T-helper 1 cell treated with Interleukin-12 subunit alpha and Interleukin-12 subunit beta and Interleukin-4 antibody, amounts not matched to agents 30 ng/mL and 1 ng/mL, for 36 hours (primary cell): ENCODE results near the gene DAB2. TPM values are rescaled to one million over a fixed set of nuclear protein-coding genes. Genes with fewer than 3 reads are reported as not detected.

ENCODE experiments used
- intact Hi-C: fragments of 100-400 bp; cut with micrococcal nuclease; formaldehyde crosslinking; loops from one replicate; pipeline ENCODE4 v1.15.1; 2024
- total RNA-seq: library from RNA; stranded (reverse); gene quantifications from 2 replicates; pipeline ENCODE4 v1.2.3, GENCODE V29; 2022

Gene DAB2
- total RNA-seq, 1 donor from 2014 or later: not detected

DNA sequence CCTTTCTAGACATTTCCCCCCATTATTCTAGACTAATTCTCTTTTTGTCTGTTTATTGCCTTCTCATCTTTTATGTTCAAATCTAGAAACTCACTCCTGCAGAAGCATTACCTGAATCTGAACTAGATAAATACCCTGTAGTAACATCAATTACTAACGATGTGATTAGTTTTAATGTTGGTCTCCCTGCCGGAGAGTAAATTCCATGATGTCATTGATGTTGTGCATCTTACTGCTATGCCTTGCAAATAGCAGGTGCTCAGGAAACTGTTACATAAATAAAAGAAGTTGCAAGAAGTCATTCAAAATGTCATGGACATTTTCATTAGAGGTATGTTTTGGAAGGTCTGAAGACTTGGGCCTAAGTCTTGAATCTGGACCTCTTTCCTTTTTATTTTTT lies 37.5 kb downstream of the DAB2 start:
- intact Hi-C loops: no loop called here

DNA sequence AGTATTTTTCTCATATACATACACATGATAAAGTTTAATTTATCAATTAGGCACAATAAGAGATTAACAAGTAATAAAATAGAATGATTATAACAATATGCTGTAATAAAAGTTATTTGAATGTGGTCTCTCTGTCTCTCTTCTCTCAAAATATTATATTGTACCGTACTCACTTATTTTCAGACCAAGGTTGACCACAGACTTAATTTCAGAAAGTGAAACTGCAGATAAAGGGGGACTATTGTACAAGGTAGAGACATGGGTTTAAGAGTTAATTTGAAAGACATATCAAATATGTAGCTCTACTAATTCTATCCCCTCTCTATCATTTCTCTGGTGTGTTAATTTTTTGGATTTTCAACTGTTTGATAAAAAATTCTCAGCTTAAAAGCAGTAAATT lies 40.5 kb downstream of the DAB2 start:
- intact Hi-C loops: no loop called here

DNA sequence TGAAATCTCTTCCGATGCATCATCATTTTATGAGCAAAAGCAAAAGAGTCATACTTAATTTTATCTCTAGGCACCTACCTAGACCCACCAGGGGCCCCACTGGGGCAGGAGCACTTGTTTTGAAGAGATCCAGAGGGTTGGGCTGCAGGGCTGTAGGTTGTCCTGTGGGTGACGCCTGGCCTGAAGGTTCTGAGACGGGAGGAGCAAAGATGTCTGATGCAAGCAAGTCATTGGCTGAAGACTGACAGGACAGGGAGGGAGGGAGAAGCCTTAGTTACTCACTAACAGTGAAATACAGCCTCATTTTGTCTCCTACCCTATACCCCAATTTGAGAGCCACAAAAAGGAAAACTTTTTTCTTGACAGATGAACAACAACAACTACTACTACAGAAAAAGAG lies 43.4 kb downstream of the DAB2 start:
- intact Hi-C loops: no loop called here

DNA sequence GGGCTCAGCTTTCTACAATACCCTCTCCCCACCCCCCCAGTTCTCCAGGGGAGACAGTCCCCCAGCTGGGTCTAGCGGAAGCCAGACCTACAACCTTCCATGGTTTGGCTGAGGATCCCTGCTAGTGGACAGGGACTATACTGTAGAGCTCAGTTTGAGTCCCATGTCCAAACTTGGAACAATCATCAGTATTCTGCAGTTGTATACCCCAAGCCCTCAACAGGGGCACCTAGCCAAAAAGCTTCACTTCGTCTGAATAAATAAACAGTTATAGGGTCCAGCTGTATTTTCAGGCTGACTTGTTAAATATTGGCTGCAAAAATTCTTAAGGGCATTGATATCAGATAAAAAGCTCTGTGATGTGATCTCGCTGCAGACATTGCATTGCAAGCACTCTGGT lies 45.1 kb downstream of the DAB2 start:
- intact Hi-C loops: loop anchor here (5.0 kb wide), 1 partner anchor 232 kb away; no protein-coding TSS in a partner anchor

DNA sequence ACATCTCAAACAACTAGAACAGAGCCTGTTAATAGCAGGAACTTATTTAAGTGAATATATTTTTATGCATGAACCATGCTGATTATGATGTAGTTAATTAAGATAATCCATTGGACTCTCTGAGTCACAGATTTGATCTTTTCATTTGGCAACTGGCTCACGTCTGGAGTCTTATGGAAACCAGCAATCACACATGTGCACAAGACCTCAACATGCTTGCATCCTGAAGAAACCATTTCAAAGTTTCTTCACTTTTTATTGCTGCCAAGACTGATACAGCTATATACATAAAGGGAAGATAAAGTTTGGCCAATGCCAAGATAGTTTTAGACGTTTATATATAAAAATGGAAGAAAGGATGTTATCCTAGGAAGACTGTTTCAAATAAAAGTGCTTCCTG lies 47.2 kb downstream of the DAB2 start:
- intact Hi-C loops: loop anchor here (5.0 kb wide), 1 partner anchor 230 kb away; no protein-coding TSS in a partner anchor

DNA sequence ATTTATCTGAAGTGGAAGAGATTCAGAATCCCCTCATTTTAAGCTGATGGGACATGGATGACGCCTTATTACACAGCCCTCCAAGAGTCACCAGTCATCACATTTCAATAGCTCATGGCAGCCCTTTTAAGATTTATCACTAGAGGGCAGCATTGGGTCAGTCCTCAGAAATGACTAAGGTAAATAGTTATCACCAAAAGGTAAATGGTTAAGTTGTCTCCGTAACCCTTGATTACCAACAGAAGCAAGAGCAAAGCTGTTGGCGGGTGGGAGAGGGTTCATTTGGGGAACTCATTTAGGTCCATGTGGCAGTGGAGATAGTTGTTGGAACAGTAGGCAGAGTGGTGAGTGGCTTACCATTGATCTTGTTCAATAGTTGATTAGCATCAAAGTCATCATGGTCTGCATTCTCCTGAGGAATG lies 48.5 kb downstream of the DAB2 start:
- intact Hi-C loops: loop anchor here (1.0 to 5.0 kb wide), 4 partner anchors 159 to 229 kb away; no protein-coding TSS in a partner anchor

DNA sequence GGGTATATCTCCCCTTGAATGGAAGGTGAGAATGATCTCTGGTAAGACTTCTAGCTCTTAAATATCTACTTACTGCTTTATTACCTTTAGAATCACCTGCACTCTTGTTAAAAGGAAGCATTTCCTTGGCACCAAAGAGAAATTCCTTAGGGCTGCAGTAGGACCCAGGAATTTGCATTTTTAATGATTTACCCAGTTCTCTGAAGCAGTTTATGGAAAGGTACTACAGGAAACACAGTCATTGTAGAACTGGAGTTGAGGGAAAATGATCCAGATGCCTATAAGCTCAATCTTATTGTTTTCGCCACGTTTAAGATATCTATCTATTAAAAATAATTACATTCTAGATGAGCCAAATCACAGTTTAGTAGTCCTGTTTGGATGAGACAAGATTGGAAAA lies 51.0 kb downstream of the DAB2 start:
- intact Hi-C loops: no loop called here

DNA sequence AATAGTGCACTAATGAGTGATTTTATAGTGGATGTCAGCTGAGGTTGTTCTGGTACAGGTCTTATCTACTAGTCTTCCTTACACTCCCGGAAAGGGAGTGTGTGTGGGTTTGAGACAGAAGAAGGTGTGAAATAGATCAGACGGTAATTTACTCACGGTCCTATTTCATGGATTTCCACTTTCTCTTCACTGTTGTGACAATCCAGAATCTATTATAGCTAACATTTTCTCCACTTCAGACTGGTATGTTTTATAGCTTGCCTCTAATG lies 53.5 kb downstream of the DAB2 start:
- intact Hi-C loops: no loop called here

DNA sequence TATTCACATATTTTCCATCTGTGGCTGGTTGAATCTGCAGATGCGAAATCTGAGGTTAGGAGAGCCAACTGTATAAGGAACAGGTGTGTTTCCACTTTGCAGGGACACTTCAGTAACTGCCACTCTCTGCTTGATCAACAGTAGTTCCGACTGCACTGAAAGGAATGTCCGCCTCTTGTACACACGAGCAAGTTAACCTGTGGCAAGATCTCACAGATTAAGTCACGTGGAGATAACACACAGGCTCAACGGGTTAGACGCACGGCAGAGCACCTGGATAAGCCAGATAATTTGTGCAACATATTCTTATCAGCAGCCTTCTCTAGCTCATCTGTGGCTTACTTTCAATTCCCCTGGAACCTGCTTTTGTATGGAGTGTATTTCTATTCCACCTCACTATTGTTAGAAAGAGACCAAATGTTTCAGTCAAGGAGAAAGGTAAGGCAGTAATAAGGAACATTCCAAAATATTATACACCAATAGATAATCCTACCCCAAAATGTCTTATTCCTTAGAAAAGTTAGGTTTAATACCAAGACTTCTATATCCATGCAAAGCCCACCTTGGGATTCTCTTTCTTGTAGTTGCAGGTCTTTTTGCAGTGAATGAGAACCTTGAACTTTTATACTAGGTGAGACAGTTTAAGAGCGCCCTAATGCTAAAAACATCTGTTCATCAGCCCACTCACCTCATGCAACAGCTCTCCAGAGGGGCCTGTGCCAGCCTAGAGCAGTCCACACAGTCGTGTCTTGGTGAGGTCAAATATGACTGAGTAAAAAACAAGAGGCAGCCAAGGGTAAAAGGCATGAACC lies 54.0 kb downstream of the DAB2 start:
- intact Hi-C loops: no loop called here

DNA sequence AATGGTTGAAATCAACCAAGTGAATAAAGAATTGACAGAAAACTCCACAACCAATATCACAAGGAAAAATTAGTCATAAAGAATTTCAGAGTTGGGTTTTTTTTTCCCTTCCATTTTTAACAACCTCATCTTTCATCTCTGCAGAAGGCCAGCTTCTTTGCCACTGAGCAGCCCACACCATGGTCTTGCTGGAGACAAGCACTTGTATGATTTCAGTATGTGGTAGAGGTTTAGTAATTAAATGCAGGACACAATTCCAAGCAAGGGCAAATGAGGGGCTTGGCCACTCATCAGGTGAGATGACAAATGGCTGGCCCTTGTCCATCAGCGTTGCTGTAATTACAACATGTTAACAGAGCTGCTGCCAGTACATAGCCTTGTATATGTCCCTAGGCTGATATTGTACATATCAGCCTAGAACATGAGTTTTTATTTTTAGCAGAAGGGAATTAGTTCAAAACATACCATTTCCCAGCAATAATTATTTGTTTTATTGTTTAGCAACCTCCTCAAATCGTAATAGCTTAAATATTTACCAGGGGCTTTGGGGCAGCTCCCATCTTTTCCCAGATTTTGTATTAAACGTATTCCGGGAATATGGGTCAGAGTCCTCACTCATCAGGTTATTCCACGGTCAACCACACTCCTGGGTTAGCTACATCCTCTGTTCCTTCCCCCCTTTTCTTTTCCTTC lies 55.5 kb downstream of the DAB2 start:
- intact Hi-C loops: no loop called here

DNA sequence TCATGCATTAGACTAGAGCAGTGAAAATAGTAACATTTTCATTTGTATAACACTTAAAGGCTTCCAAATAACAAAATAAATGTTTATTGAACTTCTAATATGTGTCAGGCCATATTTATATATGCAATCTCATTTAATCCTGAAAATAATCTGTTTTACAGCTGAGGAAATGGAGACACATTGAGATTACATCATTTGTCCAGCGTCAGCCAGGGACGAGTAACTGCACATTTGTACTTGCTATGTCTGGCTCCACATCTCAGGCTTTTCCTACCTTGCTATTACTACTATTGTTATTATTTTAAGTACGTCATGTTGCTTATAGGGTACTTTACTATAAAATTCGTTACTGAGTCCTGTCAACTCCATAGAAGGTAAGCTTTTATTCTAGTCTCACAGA lies 56.7 kb downstream of the DAB2 start:
- intact Hi-C loops: no loop called here

DNA sequence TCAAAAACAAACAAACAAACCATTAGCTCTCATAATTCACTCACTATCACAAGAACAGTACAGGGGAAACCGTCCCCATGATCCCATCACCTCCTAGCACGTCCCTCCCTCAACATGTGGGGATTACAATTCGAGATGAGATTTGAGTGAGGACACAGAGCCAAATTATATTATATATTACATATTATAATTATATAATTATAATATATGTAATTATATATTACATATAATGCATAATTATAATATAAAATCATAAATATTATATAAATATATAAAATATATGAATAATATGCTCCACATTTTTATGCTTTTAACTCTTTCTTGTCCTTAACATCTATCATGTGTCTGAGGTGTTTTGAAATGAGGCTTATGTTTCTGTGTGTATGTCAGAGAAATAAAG lies 57.1 kb downstream of the DAB2 start:
- intact Hi-C loops: no loop called here

DNA sequence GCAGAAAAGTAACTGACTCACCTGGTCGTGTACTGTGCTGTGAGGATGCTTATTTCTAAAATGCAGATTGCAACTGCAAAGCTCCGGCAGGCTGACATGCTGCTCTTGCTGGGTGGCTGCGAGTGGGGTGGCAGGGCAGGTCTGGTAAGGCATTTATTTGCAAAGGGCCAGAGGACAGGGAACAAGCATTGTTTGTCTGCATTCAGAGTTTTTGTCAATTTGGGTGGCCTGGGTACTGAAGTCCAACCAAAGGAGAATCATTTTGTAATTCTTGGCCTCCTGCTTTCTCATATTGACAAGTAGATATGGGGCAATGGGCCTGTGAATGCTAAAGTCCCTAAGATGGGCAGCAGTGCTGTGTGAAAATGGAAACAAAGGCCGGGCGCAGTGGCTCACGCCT lies 60.4 kb downstream of the DAB2 start, which contains the start of gene C9:
Gene C9, minus strand, starts transcription at position 129 of the 400 bp plus-strand sequence. Its CDS starts 31 bp downstream, at position 98.
- intact Hi-C loops: no loop called here

DNA sequence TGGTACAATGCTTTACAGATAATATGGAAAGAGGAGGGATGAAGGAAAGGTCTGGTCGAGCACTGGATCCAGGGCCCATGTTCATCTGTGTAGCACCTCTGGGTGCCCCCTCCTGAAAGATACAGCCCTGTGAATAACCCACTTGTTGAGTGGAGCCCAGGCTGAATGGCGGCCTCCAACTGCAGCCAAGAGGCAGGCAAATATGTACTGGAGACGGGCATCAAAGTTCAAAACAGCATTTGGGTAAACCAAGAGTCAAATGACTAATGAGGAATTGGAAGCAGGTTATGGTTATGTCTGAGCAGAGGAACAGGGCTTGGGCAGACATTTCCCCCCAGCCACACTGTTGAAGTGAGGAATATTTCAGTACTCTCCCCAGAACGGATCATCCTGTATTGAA lies 61.6 kb downstream of the DAB2 start:
- intact Hi-C loops: no loop called here

DNA sequence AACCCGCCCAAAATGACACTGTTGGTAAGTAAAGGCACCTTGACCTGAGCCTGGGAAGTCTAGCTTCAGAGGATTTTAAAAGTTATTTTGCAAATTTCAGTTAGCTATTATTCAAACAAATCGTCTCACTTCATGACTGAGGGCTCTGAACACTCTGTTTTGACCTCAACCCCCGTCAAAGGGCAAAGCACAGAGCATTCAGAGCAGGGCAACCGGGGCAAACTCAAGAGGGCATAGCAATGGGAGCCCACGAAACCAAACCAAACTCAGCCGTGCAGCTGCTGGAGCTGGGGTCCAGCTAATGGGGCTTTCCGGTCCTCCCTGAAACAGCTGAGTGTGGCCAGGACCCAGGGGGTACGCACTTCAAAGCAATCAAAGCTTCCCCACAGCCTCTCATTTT lies 62.1 kb downstream of the DAB2 start:
- intact Hi-C loops: no loop called here

DNA sequence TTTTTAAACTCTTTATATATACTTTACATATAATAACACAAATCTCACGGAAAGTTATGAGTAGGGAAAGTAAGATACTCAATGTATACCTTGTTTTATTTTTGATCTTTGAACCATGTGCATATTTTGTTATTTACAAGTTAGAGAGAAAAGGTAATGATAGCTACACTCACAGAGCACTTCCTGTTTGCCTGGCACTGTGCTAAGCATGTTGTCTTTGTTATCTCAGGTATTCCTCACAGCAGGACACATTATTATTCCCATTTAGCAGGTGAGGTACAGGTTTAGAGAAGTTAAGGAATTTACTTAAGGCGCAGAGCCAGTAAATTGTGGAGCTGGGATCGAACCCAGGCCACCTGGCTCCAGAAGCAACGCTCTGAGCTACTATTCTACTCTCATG lies 63.5 kb downstream of the DAB2 start:
- intact Hi-C loops: loop anchor here (2.0 kb wide), 1 partner anchor 59 kb away; no protein-coding TSS in a partner anchor

DNA sequence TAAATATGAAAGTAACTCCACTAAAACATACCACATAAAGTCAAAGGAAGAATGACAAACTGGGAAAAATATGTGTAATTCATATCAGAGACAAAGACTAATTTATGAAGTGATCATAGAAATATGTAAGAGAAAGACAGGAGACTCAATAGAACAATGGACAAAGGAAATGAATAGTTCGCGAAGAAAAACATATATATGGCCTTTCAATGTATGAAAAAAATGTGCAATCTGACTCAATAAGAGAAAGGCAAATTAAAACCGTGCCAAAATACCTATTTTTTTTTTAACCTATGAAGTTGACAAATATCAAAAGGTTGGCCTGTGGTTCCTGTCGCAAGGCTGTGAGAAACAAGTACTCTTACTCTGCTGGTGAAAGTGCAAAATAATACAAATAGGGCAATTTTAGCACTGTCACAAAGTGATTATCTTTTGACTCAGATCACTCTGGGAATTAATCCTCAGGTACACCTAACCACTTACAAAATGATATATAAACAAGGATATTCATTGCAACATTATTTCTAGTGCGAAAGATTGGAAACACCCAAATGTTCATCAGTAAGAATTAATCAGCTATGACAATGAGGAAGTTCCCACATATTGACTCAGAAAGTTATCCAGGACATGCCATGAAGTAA lies 64.2 kb downstream of the DAB2 start:
- intact Hi-C loops: loop anchor here (2.0 kb wide), 1 partner anchor 60 kb away; no protein-coding TSS in a partner anchor

DNA sequence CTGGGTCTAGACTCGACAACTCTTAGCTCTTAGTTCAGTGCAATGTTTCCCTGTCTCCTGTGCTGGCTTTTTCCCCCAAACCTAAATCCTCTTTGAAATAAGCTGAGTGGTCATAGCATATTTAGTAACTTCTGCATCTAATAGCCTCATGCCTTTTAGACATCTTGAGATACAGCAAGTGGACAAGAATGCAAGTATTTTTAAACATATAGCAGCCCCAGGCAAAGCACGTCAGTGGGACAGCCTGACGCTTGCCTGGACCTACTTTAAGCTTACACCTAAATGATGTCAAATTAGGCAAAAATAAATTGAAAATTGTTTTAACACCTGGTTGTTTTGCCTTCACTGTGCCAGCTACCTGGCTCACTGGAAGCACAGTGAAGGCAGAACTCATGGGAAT lies 68.5 kb downstream of the DAB2 start:
- intact Hi-C loops: no loop called here

DNA sequence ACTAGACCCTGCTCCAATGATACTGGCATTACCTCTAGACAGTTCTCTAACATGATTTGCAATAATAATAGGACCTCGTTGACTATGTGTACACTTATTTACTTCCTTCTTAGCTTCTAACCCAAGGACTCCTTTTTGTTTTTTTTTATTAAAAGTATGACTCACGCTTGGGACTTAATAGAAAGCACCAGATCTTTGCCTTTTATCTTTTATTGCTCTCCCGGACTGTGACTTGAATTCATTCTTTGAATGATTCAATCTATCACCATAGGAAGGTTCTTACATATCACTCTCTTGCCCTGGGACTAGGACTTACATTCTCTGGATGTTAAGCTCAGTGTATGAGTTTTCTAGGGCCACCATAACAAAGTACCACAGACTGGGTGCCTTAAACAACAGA lies 69.5 kb downstream of the DAB2 start:
- intact Hi-C loops: no loop called here

DNA sequence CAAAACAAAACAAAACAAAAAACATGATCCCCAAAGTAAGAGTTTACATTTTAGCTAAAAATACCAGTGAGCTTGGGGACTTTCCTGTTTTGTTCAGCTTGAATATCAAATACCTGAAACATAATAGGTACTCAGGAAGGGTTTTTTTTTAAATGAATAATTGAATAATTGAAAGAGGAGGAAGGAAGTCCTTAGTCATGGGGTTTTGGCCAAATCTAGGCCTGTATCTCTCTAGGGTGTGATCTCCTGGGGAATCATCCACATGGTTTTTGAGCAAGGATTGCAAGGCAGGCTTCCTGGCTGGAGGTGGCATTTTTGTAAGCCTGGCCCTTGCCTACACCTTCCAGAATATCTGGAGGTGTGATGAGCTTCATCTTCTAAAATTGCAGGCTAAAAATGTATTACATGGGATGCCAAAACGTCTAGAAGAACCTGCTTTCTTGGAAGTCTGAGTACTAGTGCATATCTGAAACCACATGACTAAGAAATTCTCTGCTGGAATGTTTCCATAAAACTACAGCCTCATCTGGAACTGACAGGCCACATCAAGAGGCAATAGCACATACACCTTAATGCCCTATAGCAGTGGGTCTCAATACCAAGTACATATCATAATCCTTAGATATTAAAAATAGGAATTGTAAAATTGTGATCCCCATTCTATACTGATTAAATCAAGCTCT lies 70.9 kb downstream of the DAB2 start:
- intact Hi-C loops: no loop called here

DNA sequence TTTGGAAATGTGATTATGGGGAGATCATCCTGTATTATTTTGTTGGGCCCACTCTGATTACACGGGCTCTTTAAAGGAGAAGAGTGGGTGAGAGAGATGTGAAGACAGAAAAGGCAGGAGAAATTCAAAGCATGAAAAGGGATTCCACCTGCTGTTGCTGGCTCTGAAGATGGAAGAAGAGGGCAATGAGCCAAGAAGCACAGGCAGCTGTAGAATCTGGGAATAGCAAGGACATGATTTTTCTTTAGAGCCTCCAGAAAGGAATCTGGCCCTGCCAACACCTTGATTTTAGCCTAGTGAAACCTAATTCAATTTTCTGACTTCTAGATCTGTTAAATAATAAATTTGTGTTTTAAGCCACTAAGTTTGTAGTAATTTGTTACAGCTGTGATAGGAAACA lies 71.8 kb downstream of the DAB2 start:
- intact Hi-C loops: no loop called here

DNA sequence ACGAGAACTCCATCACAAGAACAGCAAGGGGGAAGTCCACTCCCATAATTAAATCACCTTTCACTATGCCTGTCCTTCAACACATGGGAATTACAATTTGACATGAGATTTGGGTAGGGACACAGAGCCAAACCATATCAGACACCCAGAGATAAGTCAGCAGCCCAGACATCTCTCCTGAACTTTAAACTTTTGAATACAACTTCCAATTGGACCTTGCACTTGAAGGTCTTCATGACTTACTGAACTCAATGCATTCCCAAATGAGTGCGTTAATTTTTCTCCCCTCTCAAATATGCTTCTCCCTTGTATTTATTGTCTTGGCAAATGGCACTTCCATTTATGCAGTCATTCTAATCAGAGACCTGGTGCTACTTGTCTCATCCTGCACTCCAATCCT lies 72.6 kb downstream of the DAB2 start:
- intact Hi-C loops: no loop called here
